Measurements from ENCODE around the gene SORCS2.

DNA sequence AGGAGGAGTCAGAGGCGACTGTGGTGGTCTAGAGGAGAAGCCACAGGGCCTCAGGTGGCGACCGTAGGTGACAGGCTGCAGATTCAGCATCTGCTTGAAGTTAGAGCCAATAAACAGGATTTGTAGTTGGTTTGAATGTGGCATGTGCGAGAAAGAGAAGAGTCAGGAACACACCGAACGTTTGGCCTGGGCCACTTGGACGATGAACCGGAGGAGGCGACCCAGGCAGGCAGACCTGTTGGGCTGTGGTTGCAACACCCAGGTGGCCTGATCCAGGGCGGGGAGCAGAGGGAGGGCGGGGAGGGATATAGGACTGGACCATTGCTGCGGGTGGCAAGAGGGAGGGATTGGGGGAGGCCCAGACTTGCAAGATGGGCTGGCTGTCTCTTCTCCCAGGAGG lies 252.4 kb downstream of the SORCS2 start:
- no peak for TF ChIP-seq POLR2A (IDR thresholded peaks at IDR 0.05)
- TF ChIP-seq, protein P1, sequence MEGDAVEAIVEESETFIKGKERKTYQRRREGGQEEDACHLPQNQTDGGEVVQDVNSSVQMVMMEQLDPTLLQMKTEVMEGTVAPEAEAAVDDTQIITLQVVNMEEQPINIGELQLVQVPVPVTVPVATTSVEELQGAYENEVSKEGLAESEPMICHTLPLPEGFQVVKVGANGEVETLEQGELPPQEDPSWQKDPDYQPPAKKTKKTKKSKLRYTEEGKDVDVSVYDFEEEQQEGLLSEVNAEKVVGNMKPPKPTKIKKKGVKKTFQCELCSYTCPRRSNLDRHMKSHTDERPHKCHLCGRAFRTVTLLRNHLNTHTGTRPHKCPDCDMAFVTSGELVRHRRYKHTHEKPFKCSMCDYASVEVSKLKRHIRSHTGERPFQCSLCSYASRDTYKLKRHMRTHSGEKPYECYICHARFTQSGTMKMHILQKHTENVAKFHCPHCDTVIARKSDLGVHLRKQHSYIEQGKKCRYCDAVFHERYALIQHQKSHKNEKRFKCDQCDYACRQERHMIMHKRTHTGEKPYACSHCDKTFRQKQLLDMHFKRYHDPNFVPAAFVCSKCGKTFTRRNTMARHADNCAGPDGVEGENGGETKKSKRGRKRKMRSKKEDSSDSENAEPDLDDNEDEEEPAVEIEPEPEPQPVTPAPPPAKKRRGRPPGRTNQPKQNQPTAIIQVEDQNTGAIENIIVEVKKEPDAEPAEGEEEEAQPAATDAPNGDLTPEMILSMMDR (IDR thresholded peaks at IDR 0.05 in 4 of 5, conservative IDR thresholded peaks at IDR 0.05 in 1 of 5) = no peak

Data from gastrocnemius medialis (tissue), 4 donors.